Measurements from ENCODE around the gene PLEKHG1.

DNA sequence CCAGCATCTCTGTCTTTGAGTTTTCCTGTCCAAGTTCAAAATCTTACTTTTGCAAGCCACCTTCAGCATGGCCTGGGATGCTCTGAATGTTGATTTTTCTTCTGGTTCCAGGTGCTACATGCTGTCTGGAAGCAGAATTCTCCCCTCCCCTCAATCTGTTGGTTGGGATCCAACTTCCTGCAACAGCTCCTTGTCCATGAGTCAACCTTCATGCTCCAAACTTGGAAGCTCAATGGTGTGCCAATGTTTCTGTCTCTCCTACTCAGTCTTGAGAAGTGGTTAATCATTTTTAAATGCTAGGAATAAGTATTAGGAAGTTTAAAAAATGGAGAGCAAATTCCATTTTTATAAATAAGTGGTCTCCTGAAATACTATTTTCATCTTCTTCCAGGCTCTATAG lies 33.2 kb upstream of the PLEKHG1 start:
- TF ChIP-seq, protein P1, sequence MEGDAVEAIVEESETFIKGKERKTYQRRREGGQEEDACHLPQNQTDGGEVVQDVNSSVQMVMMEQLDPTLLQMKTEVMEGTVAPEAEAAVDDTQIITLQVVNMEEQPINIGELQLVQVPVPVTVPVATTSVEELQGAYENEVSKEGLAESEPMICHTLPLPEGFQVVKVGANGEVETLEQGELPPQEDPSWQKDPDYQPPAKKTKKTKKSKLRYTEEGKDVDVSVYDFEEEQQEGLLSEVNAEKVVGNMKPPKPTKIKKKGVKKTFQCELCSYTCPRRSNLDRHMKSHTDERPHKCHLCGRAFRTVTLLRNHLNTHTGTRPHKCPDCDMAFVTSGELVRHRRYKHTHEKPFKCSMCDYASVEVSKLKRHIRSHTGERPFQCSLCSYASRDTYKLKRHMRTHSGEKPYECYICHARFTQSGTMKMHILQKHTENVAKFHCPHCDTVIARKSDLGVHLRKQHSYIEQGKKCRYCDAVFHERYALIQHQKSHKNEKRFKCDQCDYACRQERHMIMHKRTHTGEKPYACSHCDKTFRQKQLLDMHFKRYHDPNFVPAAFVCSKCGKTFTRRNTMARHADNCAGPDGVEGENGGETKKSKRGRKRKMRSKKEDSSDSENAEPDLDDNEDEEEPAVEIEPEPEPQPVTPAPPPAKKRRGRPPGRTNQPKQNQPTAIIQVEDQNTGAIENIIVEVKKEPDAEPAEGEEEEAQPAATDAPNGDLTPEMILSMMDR (IDR thresholded peaks at IDR 0.05) = no peak
- no peak for TF ChIP-seq POLR2A (IDR thresholded peaks at IDR 0.05)

Measured in thyroid gland (tissue), 4 donors.